H1 (cell line): ENCODE data around the gene MACC1. TPM values are rescaled to one million over a fixed set of nuclear protein-coding genes. Genes with fewer than 3 reads are reported as not detected.

Source experiments
- CTCF ChIA-PET: fragments of 300-600 bp; sonication (Branson Sonifier 250); formaldehyde crosslinking; loops from one replicate; lab custom pipeline; 2021; ENCODE audit not compliant: partially characterized antibody; lab: Charles Lee
- POLR2A ChIA-PET: fragments of 300-600 bp; sonication (Branson Sonifier 250); formaldehyde crosslinking; loops from one replicate; lab custom pipeline; 2021; ENCODE audit warnings: inconsistent platforms; ENCODE audit not compliant: partially characterized antibody; lab: Charles Lee
- DNase-seq, 2 experiments: peaks; one replicate each; pipeline versions ENCODE4 v3.0.0 to v3.0.0-alpha.2; 2010 to 2022; ENCODE audit warnings: low spot score in 2 of 2, low read depth in 1 of 2, mixed read lengths in 1 of 2
- FAIRE-seq: peaks from 2 replicates; lab custom pipeline; 2011; peaks lifted over from hg19 to GRCh38; lab: Jason Lieb, UNC
- H2AFZ ChIP-seq: 2 replicates; pipeline ENCODE4 v1.8.1; 2012; ENCODE audit warnings: low read length, inconsistent platforms
- H2AK5ac ChIP-seq: 2 replicates; pipeline ENCODE4 v1.6.1; 2013; ENCODE audit warnings: low read depth, low read length
- H2BK120ac ChIP-seq: replicated peaks from 2 replicates; pipeline ENCODE3; 2013; ENCODE audit warnings: low read depth, low read length, inconsistent platforms
- H2BK12ac ChIP-seq: 2 replicates; pipeline ENCODE4 v1.6.1; 2013; ENCODE audit warnings: low read depth, low read length
- H2BK15ac ChIP-seq: 2 replicates; pipeline ENCODE4 v1.6.1; 2013; ENCODE audit warnings: low read length
- H2BK20ac ChIP-seq: 2 replicates; pipeline ENCODE4 v1.6.1; 2013; ENCODE audit warnings: low read length
- H2BK5ac ChIP-seq: 2 replicates; pipeline ENCODE4 v1.6.1; 2013; ENCODE audit warnings: low read depth, low read length
- H3K14ac ChIP-seq: 2 replicates; pipeline ENCODE4 v1.6.1; 2013; ENCODE audit warnings: inconsistent platforms; ENCODE audit not compliant: insufficient read length
- H3K18ac ChIP-seq: 2 replicates; pipeline ENCODE4 v1.6.1; 2013; ENCODE audit warnings: low read length; ENCODE audit errors: extremely low read depth
- H3K23ac ChIP-seq: 2 replicates; pipeline ENCODE4 v1.6.1; 2013; ENCODE audit warnings: inconsistent platforms; ENCODE audit not compliant: insufficient read length
- H3K23me2 ChIP-seq: 2 replicates; pipeline ENCODE4 v1.6.1; 2013; ENCODE audit warnings: low read depth, low read length
- H3K27ac ChIP-seq: 2 replicates; pipeline ENCODE4 v1.6.1; 2011; ENCODE audit warnings: low read depth, low read length, inconsistent platforms
- H3K27me3 ChIP-seq, 4 experiments: replicated peaks in 1 of 4; 1 replicate in 1 of 4; 2 replicates in 3 of 4; pipeline versions ENCODE4 v1.6.1 to v1.8.1; 2011 to 2013; ENCODE audit warnings: low read length in 3 of 4, mild to moderate bottlenecking in 3 of 4, inconsistent platforms in 2 of 4, mixed read lengths in 2 of 4, moderate library complexity in 1 of 4; ENCODE audit not compliant: control insufficient read depth in 3 of 4, insufficient read depth in 3 of 4; ENCODE audit errors: extremely low read depth in 1 of 4
- H3K36me3 ChIP-seq, 4 experiments: 2 replicates each; pipeline versions ENCODE4 v1.6.1 to v1.8.1; 2011 to 2013; ENCODE audit warnings: mild to moderate bottlenecking in 4 of 4, low read length in 3 of 4, moderate library complexity in 2 of 4, control low read depth in 1 of 4, inconsistent platforms in 1 of 4; ENCODE audit not compliant: insufficient read depth in 4 of 4, control insufficient read depth in 2 of 4
- H3K4ac ChIP-seq: replicated peaks from 2 replicates; pipeline ENCODE3; 2013; ENCODE audit warnings: low read length, low read depth, mixed read lengths, inconsistent platforms; ENCODE audit not compliant: insufficient read length
- H3K4me1 ChIP-seq, 4 experiments: replicated peaks in 1 of 4; 1 replicate in 1 of 4; 2 replicates in 3 of 4; pipeline versions ENCODE4 v1.6.1 to v1.8.1; 2011 to 2013; ENCODE audit warnings: low read length in 3 of 4, inconsistent platforms in 2 of 4, mixed read lengths in 1 of 4; ENCODE audit not compliant: insufficient read depth in 4 of 4, control insufficient read depth in 3 of 4
- H3K4me2 ChIP-seq, 2 experiments: 2 replicates each; pipeline versions ENCODE4 v1.6.1 to v1.8.1; 2011 to 2013; ENCODE audit warnings: low read depth in 2 of 2, low read length in 2 of 2, control low read depth in 1 of 2, inconsistent platforms in 1 of 2, mild to moderate bottlenecking in 1 of 2; ENCODE audit not compliant: insufficient read depth in 1 of 2
- H3K4me3 ChIP-seq, 4 experiments: fragments of 200-600, 300-600 bp in 1 of 4; sonication (generic), shearing (Covaris generic), sonication (Bioruptor Twin) in 1 of 4; 2 replicates each; pipeline versions ENCODE4 v1.5.1 to v1.8.1; 2011 to 2016; ENCODE audit warnings: low read length in 4 of 4, low read depth in 3 of 4, control low read depth in 2 of 4, inconsistent platforms in 2 of 4, mild to moderate bottlenecking in 2 of 4, mixed read lengths in 1 of 4, moderate library complexity in 1 of 4; ENCODE audit not compliant: insufficient read depth in 2 of 4; ENCODE audit errors: extremely low read depth in 1 of 4
- H3K56ac ChIP-seq: replicated peaks from 2 replicates; pipeline ENCODE3; 2013; ENCODE audit warnings: low read depth, mild to moderate bottlenecking, mixed read lengths, low read length, inconsistent platforms; ENCODE audit not compliant: insufficient read length
- H3K79me1 ChIP-seq: 2 replicates; pipeline ENCODE4 v1.6.1; 2013; ENCODE audit warnings: low read depth, low read length, control low read depth
- H3K79me2 ChIP-seq, 2 experiments: 2 replicates each; pipeline versions ENCODE4 v1.6.1 to v1.8.1; 2012 to 2013; ENCODE audit warnings: low read length in 2 of 2, mild to moderate bottlenecking in 2 of 2, inconsistent platforms in 1 of 2; ENCODE audit not compliant: insufficient read depth in 2 of 2, control insufficient read depth in 1 of 2
- H3K9ac ChIP-seq, 4 experiments: replicated peaks in 1 of 4; 1 replicate in 1 of 4; 2 replicates in 3 of 4; pipeline versions ENCODE4 v1.6.1 to v1.8.1; 2011 to 2013; ENCODE audit warnings: low read depth in 3 of 4, low read length in 3 of 4, control low read depth in 2 of 4, mild to moderate bottlenecking in 2 of 4, moderate library complexity in 2 of 4, inconsistent platforms in 1 of 4; ENCODE audit errors: extremely low read depth in 1 of 4
- H3K9me3 ChIP-seq, 2 experiments: 2 replicates each; pipeline versions ENCODE4 v1.6.1 to v1.8.1; 2012 to 2013; ENCODE audit warnings: mild to moderate bottlenecking in 2 of 2, moderate library complexity in 2 of 2, control low read depth in 1 of 2, inconsistent platforms in 1 of 2, low read depth in 1 of 2, low read length in 1 of 2, mixed read lengths in 1 of 2; ENCODE audit not compliant: insufficient read depth in 2 of 2
- H4K20me1 ChIP-seq, 2 experiments: replicated peaks in 1 of 2; 2 replicates each; pipeline versions ENCODE3 to v1.8.1; 2011 to 2013; ENCODE audit warnings: inconsistent platforms in 2 of 2, low read length in 2 of 2, mild to moderate bottlenecking in 1 of 2; ENCODE audit not compliant: insufficient read depth in 2 of 2, control insufficient read depth in 1 of 2
- H4K5ac ChIP-seq: 2 replicates; pipeline ENCODE4 v1.6.1; 2013; ENCODE audit warnings: low read length, low read depth, mixed read lengths, inconsistent platforms; ENCODE audit not compliant: insufficient read length
- H4K8ac ChIP-seq: 2 replicates; pipeline ENCODE4 v1.8.0; 2013; ENCODE audit warnings: mild to moderate bottlenecking, moderate library complexity, low read length, inconsistent platforms; ENCODE audit not compliant: insufficient read depth; ENCODE audit errors: extremely low read depth
- H4K91ac ChIP-seq: replicated peaks from 2 replicates; pipeline ENCODE3; 2013; ENCODE audit warnings: low read length, mixed read lengths, inconsistent platforms; ENCODE audit not compliant: insufficient read length
- ATF3 ChIP-seq: IDR thresholded peaks from 2 replicates; pipeline ENCODE4 v1.6.1; 2011; ENCODE audit warnings: low read depth, mild to moderate bottlenecking, low read length; ENCODE audit not compliant: insufficient read depth
- CEBPB ChIP-seq: IDR thresholded peaks from 2 replicates; pipeline ENCODE4 v1.6.1; 2012; ENCODE audit warnings: low read depth, low read length
- CHD1 ChIP-seq: IDR thresholded peaks from 2 replicates; pipeline ENCODE4 v1.6.1; 2012; ENCODE audit warnings: low read depth, low read length, improper control_type of control experiment
- GTF2F1 ChIP-seq: IDR thresholded peaks from 2 replicates; pipeline ENCODE4 v1.6.1; 2012; ENCODE audit warnings: low read depth, low read length, improper control_type of control experiment, borderline replicate concordance
- JUND ChIP-seq: IDR thresholded peaks from 2 replicates; pipeline ENCODE4 v1.6.1; 2011; ENCODE audit warnings: mild to moderate bottlenecking, improper control_type of control experiment, low read length
- KDM4A ChIP-seq: IDR thresholded peaks from one replicate; pipeline ENCODE4 v1.7.1; 2012; ENCODE audit warnings: low read depth, mild to moderate bottlenecking, moderate library complexity, low read length, inconsistent platforms; ENCODE audit not compliant: severe bottlenecking
- POLR2A ChIP-seq, 2 experiments: IDR thresholded peaks; 1 replicate in 1 of 2; 2 replicates in 1 of 2; pipeline ENCODE4 v1.6.1; 2011; ENCODE audit warnings: low read depth in 2 of 2, low read length in 2 of 2, mild to moderate bottlenecking in 2 of 2; ENCODE audit errors: control extremely low read depth in 1 of 2
- POU5F1 ChIP-seq: IDR thresholded peaks from 2 replicates; pipeline ENCODE4 v1.6.1; 2011; ENCODE audit warnings: low read depth, mild to moderate bottlenecking, low read length, moderate library complexity
- RAD21 ChIP-seq, 2 experiments: IDR thresholded peaks in 1 of 2; conservative IDR thresholded peaks in 1 of 2; 2 replicates each; pipeline ENCODE4 v1.6.1; 2011; ENCODE audit warnings: low read depth in 2 of 2, low read length in 2 of 2, improper control_type of control experiment in 1 of 2, inconsistent platforms in 1 of 2, mild to moderate bottlenecking in 1 of 2, moderate library complexity in 1 of 2
- SUZ12 ChIP-seq: fragments of 200-600 bp; sonication (generic); IDR thresholded peaks from 2 replicates; pipeline ENCODE4 v1.6.1; 2012; ENCODE audit warnings: mild to moderate bottlenecking, inconsistent platforms, low read length, moderate library complexity, mixed read lengths
- TAF7 ChIP-seq: optimal IDR thresholded peaks from 2 replicates; pipeline ENCODE3; 2011; ENCODE audit warnings: low read depth, mild to moderate bottlenecking, inconsistent platforms, low read length, moderate library complexity, borderline replicate concordance
- TBP ChIP-seq: IDR thresholded peaks from 2 replicates; pipeline ENCODE4 v1.6.1; 2011; ENCODE audit warnings: low read depth, low read length, improper control_type of control experiment
- ZNF274 ChIP-seq: IDR thresholded peaks from 2 replicates; pipeline ENCODE4 v1.7.0; 2012; ENCODE audit warnings: low read length, borderline replicate concordance; ENCODE audit errors: extremely low read depth
- WGBS, 2 experiments: shearing (Covaris generic) in 1 of 2; methylation state at CpG; one replicate each; pipeline versions ENCODE4 v1.1.6 to v1.1.7; 2013 to 2015; ENCODE audit warnings: low lambda C conversion rate in 2 of 2, mixed read lengths in 2 of 2, inconsistent platforms in 1 of 2, low coverage in 1 of 2, missing lambda C conversion rate in 1 of 2; ENCODE audit not compliant: insufficient replicate concordance in 2 of 2, insufficient coverage in 1 of 2, insufficient read length in 1 of 2; ENCODE audit errors: extremely low coverage in 1 of 2, missing lambda C conversion rate in 1 of 2; 5-methylcytosine and 5-hydroxymethylcytosine counted together
- polyA plus RNA-seq, 7 experiments: library from polyadenylated mRNA; depleted of rRNA in 3 of 7; stranded (reverse) in 5 of 7; unstranded in 2 of 7; fragments of >200 nt in 5 of 7; fragments of 200-250 nt in 2 of 7; gene quantifications; 1 replicate in 5 of 7; 2 replicates in 1 of 7; 4 replicates in 1 of 7; pipeline versions ENCODE4 v1.2.1 to v1.2.3, GENCODE V29; 2011 to 2013; ENCODE audit warnings: missing spikeins in 2 of 7, mixed read lengths in 2 of 7
- total RNA-seq: library from RNA; stranded (reverse); fragmentation: NEBNext Ultra II Directional; extraction: Animal tissue kit (Norgen Biotek cat#: 25700); gene quantifications from 2 replicates; pipeline ENCODE4 v1.2.1, GENCODE V29; 2021

MACC1 gene
- total and polyA plus RNA-seq, 2 of the 8 experiments (the other 6 are each of a cell fraction or from before 2014, with no cell fraction given) = 2.0 to 17.2 TPM

- no peak overlapping the region for H2AK5ac ChIP-seq
- H3K9ac ChIP-seq = no peak overlapping the region
- H3K79me2 ChIP-seq = no peaks in the 10 kb centered on the region; a peak in 1 of 4 replicates
- no peak overlapping the region for H2AFZ ChIP-seq
- DNase-seq = no peak
- H2BK20ac ChIP-seq = no peak overlapping the region
- 93% methylated on average over 3 of the region's 3 CpGs; no CpG with 5 or more reads in 1 of the 2 experiments for WGBS, 2 experiments
- H2BK5ac ChIP-seq = no peak overlapping the region
- H3K4me3 ChIP-seq = no peak overlapping the region
- TF ChIP-seq TBP = no peak
- no peak for TF ChIP-seq POLR2A (IDR thresholded peaks at IDR 0.05; ENCODE audit: control extremely low read depth in 1 of 2, low read depth in 2 of 2, low read length in 2 of 2)
- TF ChIP-seq ATF3 = no peak
- TF ChIP-seq JUND = no peak
- no peak for TF ChIP-seq CHD1
- no peak for TF ChIP-seq CEBPB
- no peak for TF ChIP-seq SUZ12
- TF ChIP-seq RAD21 (IDR thresholded peaks at IDR 0.05 in 1 of 2, conservative IDR thresholded peaks at IDR 0.05 in 1 of 2; ENCODE audit: low read depth in 2 of 2, low read length in 2 of 2) = no peak
- TF ChIP-seq TAF7 = no peak
- no peak for TF ChIP-seq KDM4A
- TF ChIP-seq POU5F1 = no peak
- TF ChIP-seq ZNF274 = no peak
- TF ChIP-seq GTF2F1 = no peak
- CTCF ChIA-PET = interaction anchor here (1.3 kb wide), 1 partner anchor 14 kb away, joined by 4 read pairs; no protein-coding TSS in a partner anchor
- H3K18ac ChIP-seq = no peak overlapping the region
- no peak overlapping the region for H3K14ac ChIP-seq
- no peaks in the 10 kb centered on the region; the same call in 1 of the 2 replicates for H3K23me2 ChIP-seq
- H3K23ac ChIP-seq = no peak overlapping the region
- no peaks in the 10 kb centered on the region for H3K4me1 ChIP-seq
- no peak for FAIRE-seq
- H4K20me1 ChIP-seq = no peaks in the 10 kb centered on the region
- H4K5ac ChIP-seq = no peak overlapping the region
- H4K91ac ChIP-seq = no peak overlapping the region
- no peak overlapping the region for H4K8ac ChIP-seq
- POLR2A ChIA-PET = interaction anchor here (0.6 to 1.0 kb wide), 2 partner anchors 10 to 230 kb away, joined by 3 to 4 read pairs; no protein-coding TSS in a partner anchor
- no peaks in the 10 kb centered on the region for H3K36me3 ChIP-seq
- no peak overlapping the region for H3K4ac ChIP-seq
- no peaks in the 10 kb centered on the region for H3K9me3 ChIP-seq
- H2BK120ac ChIP-seq = no peak overlapping the region
- no peak overlapping the region for H3K27ac ChIP-seq
- H3K4me2 ChIP-seq = no peak overlapping the region
- no peak overlapping the region for H2BK15ac ChIP-seq
- H3K79me1 ChIP-seq = no peaks in the 10 kb centered on the region
- H3K56ac ChIP-seq = no peak overlapping the region
- no peaks in the 10 kb centered on the region for H3K27me3 ChIP-seq
- H2BK12ac ChIP-seq = no peak overlapping the region
Measured at GRCh38 chr7:20241194-20241910, 24.2 kb upstream of the MACC1 start.
